HuH-7.5 (cell line): ENCODE data around the gene GGPS1.
A peak's percentile ranks its signal among the peaks of the same experiment; 100 is the strongest.
"Not testable (repeated sequence)": the region's sequence is repeated elsewhere in the genome, so short reads cannot be mapped to it uniquely, and the experiment has no call there.

Experiments used
- DNase-seq: peaks from one replicate; pipeline ENCODE4 v3.0.0; 2011; ENCODE audit warnings: low spot score

Gene GGPS1

GRCh38 chr1:235328271-235329138 is at the start of gene GGPS1:
TSS of gene GGPS1 (plus strand) at chr1:235328570. CDS start at chr1:235335265, 6,695 bp downstream.
- DNase-seq = peak; percentile 95

- DNase-seq = no peak
Observed at GRCh38 chr1:235278915-235279292, 49.5 kb upstream of the GGPS1 start.

GRCh38 chr1:235279694-235280093 is 48.7 kb upstream of the GGPS1 start:
- no peak for DNase-seq

GRCh38 chr1:235280467-235280866 is 47.9 kb upstream of the GGPS1 start:
- DNase-seq = no peak

GRCh38 chr1:235283636-235284035 is 44.7 kb upstream of the GGPS1 start:
- not testable (repeated sequence) for DNase-seq

- DNase-seq = no peak
Observed at GRCh38 chr1:235284231-235284769, 44.1 kb upstream of the GGPS1 start.

GRCh38 chr1:235286667-235287066 is 41.7 kb upstream of the GGPS1 start:
- no peak for DNase-seq

GRCh38 chr1:235287208-235287882 is 41.0 kb upstream of the GGPS1 start:
- DNase-seq = no peak

GRCh38 chr1:235289859-235290739 is 38.3 kb upstream of the GGPS1 start:
- no peak for DNase-seq

GRCh38 chr1:235290740-235291502 is 37.4 kb upstream of the GGPS1 start:
- no peak for DNase-seq

- DNase-seq = no peak
Observed at GRCh38 chr1:235291599-235292091, 36.7 kb upstream of the GGPS1 start.

- DNase-seq = no peak
Observed at GRCh38 chr1:235292790-235293189, 35.6 kb upstream of the GGPS1 start.

GRCh38 chr1:235293322-235293942 is 34.9 kb upstream of the GGPS1 start:
- no peak for DNase-seq

- no peak for DNase-seq
Observed at GRCh38 chr1:235295902-235296350, 32.4 kb upstream of the GGPS1 start.

GRCh38 chr1:235296729-235297128 is 31.6 kb upstream of the GGPS1 start:
- no peak for DNase-seq

GRCh38 chr1:235297579-235297978 is 30.8 kb upstream of the GGPS1 start:
- no peak for DNase-seq

- DNase-seq = no peak
Observed at GRCh38 chr1:235298758-235299157, 29.6 kb upstream of the GGPS1 start.

- DNase-seq = no peak
Observed at GRCh38 chr1:235299169-235299858, 29.1 kb upstream of the GGPS1 start.

GRCh38 chr1:235302143-235302542 is 26.2 kb upstream of the GGPS1 start:
- DNase-seq = no peak
